Measurements from ENCODE around the gene MINAR2.

Gene MINAR2

GRCh38 chr5:129773376-129773775, 25.5 kb downstream of the MINAR2 start:
- DNase-seq: no peak

DNA sequence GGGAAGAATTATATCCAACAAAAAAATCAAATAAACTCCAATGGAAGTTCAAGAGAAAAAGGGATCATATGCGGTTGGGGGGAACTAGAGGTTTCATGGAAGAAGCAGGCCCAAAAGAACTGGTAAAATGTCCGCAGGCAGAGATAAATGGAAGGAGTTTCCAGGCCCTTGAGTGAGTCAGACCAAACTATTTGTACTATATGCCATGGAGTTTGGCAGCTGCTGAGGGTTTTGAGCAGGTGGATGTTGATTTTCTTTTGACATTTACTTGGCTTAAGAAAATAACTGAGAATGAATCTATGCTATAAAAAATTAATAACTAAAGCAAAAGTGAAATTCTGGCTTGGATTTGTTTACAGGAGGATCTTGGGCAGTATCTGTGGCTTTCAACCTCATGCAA, 33.7 kb downstream of the MINAR2 start:
- DNase-seq: no peak

DNA sequence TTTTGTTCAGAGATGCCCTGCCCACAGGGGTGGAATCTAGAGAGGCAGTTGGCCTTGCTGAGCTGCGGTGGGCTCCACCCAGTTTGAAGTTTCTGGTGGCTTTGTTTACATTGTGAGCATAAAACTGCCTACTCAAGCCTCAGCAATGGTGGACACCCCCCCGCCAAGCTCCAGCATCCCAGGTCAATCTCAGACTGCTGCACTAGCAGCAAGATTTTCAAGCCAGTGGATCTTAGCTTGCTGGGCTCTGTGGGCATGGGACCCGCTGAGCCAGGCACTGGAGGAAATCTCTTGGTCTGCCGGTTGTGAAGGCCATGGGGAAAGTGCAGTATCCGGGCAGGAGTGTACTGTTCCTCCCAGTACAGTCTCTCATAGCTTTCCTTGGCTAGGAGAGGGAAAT, 55.5 kb downstream of the MINAR2 start:
- no peak for DNase-seq

DNA sequence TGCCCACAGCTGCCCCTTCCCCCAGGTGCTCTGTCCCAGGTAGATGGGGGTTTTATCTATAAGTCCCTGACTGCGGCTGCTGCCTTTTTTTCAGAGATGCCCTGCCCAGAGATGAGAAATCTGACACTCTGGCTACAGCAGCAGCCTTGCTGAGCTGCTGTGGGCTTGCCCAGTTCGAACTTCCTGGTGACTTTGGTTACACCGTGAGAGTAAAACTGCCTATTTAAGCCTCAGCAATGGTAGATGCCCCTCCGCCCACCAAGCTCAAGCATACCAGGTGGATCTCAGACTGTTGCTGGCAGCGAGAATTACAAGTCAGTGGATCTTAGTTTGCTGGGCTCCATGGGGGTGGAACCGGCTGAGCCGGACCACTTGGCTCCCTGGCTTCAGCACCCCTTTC, 56.8 kb downstream of the MINAR2 start:
- no peak for DNase-seq

DNA sequence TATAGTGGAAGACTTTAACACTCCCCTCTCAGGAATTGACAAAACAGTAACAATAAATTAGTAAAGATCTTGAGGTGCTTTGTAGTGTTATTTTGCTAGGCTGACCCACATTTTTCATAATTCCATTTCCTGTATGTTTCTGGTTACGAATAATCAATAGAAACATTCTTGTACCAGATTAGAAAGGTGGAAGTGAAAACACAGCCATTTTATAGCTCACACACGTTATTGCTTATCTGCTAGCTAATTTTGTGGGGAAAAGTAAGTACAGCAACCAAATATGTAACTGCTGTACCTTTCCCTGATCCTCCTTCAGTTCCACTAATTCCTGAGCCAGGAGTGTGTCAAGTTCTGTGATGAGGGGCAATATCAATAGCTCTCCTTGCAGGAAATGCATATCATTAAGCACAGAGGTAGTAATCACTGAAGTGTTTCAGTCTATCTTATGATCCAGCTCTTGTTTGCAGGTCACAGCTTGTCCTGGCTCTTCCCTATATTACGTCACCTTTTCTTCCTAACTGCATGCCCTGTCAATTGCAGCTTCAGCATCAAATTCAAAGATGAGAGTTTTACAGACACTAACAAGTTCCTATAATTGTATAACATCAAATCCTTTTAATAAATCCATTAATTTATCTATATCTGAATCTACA, 59.4 kb downstream of the MINAR2 start:
- no peak for DNase-seq
